HCT116 (cell line): ENCODE data around the gene LAMP5. TPM values are rescaled to one million over a fixed set of nuclear protein-coding genes. Genes with fewer than 3 reads are reported as not detected.

Experiments used
- ATAC-seq: fragments of 200-7000 bp; cut with Tn5 transposase; 2 replicates; pipeline ENCODE4 v1.9.1; 2020; ENCODE audit warnings: mild to moderate bottlenecking, moderate library complexity
- BruUV-seq: library from RNA; stranded (reverse); fragments of 400-500 nt; replicated peaks from 2 replicates; lab custom pipeline; 2021; lab: Mats Ljungman, UMichigan
- CTCF ChIA-PET: fragments of 300-600 bp; sonication (Branson Sonifier 250); formaldehyde crosslinking; loops from one replicate; lab custom pipeline; 2021; ENCODE audit warnings: antibody characterized with exemption; lab: Charles Lee
- POLR2A ChIA-PET: fragments of 300-600, 350-600 bp; sonication (Branson Sonifier 250); formaldehyde crosslinking; loops from one replicate; lab custom pipeline; 2021; ENCODE audit warnings: antibody characterized with exemption; lab: Charles Lee
- RAD21 ChIA-PET, 2 experiments: fragments of 300-600 bp; sonication (Branson Sonifier 250); formaldehyde crosslinking; loops; one replicate each; lab custom pipeline; 2023; ENCODE audit warnings: low total read pairs in 2 of 2; ENCODE audit not compliant: uncharacterized antibody in 2 of 2, unreplicated experiment in 2 of 2, low non-redundant PET in 1 of 2; lab: Charles Lee
- DNase-seq: peaks from one replicate; pipeline ENCODE4 v3.0.0-alpha.2; 2010; ENCODE audit warnings: low read depth, low spot score
- H2AFZ ChIP-seq: fragments of 200-600 bp; shearing (Covaris generic), sonication (generic); 2 replicates; pipeline ENCODE4 v1.6.1; 2017; ENCODE audit warnings: low read depth, mixed run types, mixed read lengths, antibody characterized with exemption, low read length; ENCODE audit not compliant: poor library complexity, severe bottlenecking
- H3K27ac ChIP-seq: 2 replicates; pipeline ENCODE4 v1.5.1; 2012; ENCODE audit warnings: low read depth, low read length
- H3K27me3 ChIP-seq: fragments of 200-600 bp; sonication (generic); 2 replicates; pipeline ENCODE4 v1.6.1; 2016; ENCODE audit warnings: mixed run types, low read length, mixed read lengths; ENCODE audit not compliant: insufficient read depth
- H3K36me3 ChIP-seq, 2 experiments: fragments of 200-500 bp in 1 of 2; fragments of 200-600 bp in 1 of 2; sonication (Bioruptor generic) in 1 of 2; sonication (generic) in 1 of 2; 2 replicates each; pipeline versions ENCODE4 v1.5.1 to v1.6.1; 2014 to 2016; ENCODE audit warnings: low read length in 2 of 2, inconsistent platforms in 1 of 2, mixed read lengths in 1 of 2, mixed run types in 1 of 2; ENCODE audit not compliant: insufficient read depth in 2 of 2, control insufficient read depth in 1 of 2
- H3K4me1 ChIP-seq, 2 experiments: fragments of 200-600 bp in 1 of 2; sonication (generic) in 1 of 2; 2 replicates each; pipeline versions ENCODE4 v1.5.1 to v1.6.1; 2012 to 2017; ENCODE audit warnings: low read length in 2 of 2, inconsistent platforms in 1 of 2, mild to moderate bottlenecking in 1 of 2, mixed read lengths in 1 of 2, mixed run types in 1 of 2, moderate library complexity in 1 of 2; ENCODE audit not compliant: insufficient read depth in 2 of 2, control insufficient read depth in 1 of 2
- H3K4me2 ChIP-seq: fragments of 200-600 bp; sonication (generic); 2 replicates; pipeline ENCODE4 v1.6.1; 2017; ENCODE audit warnings: mixed run types, low read length, mixed read lengths
- H3K4me3 ChIP-seq, 2 experiments: fragments of 200-600 bp in 1 of 2; sonication (generic) in 1 of 2; replicated peaks in 1 of 2; 2 replicates each; pipeline ENCODE4 v1.5.1; 2011 to 2016; ENCODE audit warnings: low read length in 2 of 2, control low read depth in 1 of 2, low read depth in 1 of 2, mild to moderate bottlenecking in 1 of 2, mixed read lengths in 1 of 2, mixed run types in 1 of 2
- H3K79me2 ChIP-seq: fragments of 200-600 bp; sonication (generic); 2 replicates; pipeline ENCODE4 v1.6.1; 2017; ENCODE audit warnings: mild to moderate bottlenecking, mixed run types, low read length, moderate library complexity, mixed read lengths; ENCODE audit not compliant: insufficient read depth
- H3K9ac ChIP-seq: fragments of 200-600 bp; sonication (generic); 2 replicates; pipeline ENCODE4 v1.6.1; 2016; ENCODE audit warnings: low read length, mixed read lengths
- H3K9me2 ChIP-seq: fragments of 200-600 bp; sonication (generic), shearing (Covaris generic); 2 replicates; pipeline ENCODE4 v1.6.1; 2017; ENCODE audit warnings: mixed run types, mild to moderate bottlenecking, moderate library complexity; ENCODE audit not compliant: insufficient read depth
- H3K9me3 ChIP-seq, 2 experiments: fragments of 200-500 bp in 1 of 2; fragments of 200-600 bp in 1 of 2; sonication (Bioruptor generic) in 1 of 2; sonication (generic) in 1 of 2; 2 replicates each; pipeline ENCODE4 v1.6.1; 2014 to 2017; ENCODE audit warnings: low read length in 2 of 2, mixed read lengths in 2 of 2, inconsistent platforms in 1 of 2, low read depth in 1 of 2, mild to moderate bottlenecking in 1 of 2, mixed run types in 1 of 2, moderate library complexity in 1 of 2; ENCODE audit not compliant: control insufficient read depth in 1 of 2, insufficient read depth in 1 of 2
- H4K20me1 ChIP-seq: fragments of 200-600 bp; sonication (generic), shearing (Covaris generic); 2 replicates; pipeline ENCODE4 v1.6.1; 2017; ENCODE audit warnings: mixed run types, mild to moderate bottlenecking, moderate library complexity; ENCODE audit not compliant: insufficient read depth
- ATF3 ChIP-seq: IDR thresholded peaks from 2 replicates; pipeline ENCODE4 v1.6.1; 2012
- CTCF ChIP-seq, 3 experiments: fragments of 200-600 bp in 1 of 3; sonication (generic) in 1 of 3; IDR thresholded peaks in 2 of 3; conservative IDR thresholded peaks in 1 of 3; 2 replicates each; pipeline ENCODE4 v1.5.1; 2012 to 2017; ENCODE audit warnings: low read depth in 2 of 3, low read length in 2 of 3, antibody characterized with exemption in 1 of 3, borderline replicate concordance in 1 of 3, control low read depth in 1 of 3, mild to moderate bottlenecking in 1 of 3, mixed read lengths in 1 of 3, mixed run types in 1 of 3, moderate library complexity in 1 of 3; ENCODE audit not compliant: insufficient read depth in 1 of 3
- EGR1 ChIP-seq: IDR thresholded peaks from 2 replicates; pipeline ENCODE4 v1.6.1; 2012; ENCODE audit warnings: low read depth
- JUND ChIP-seq: IDR thresholded peaks from 2 replicates; pipeline ENCODE4 v1.6.1; 2012
- MAX ChIP-seq: IDR thresholded peaks from 2 replicates; pipeline ENCODE4 v1.6.1; 2012
- POLR2A ChIP-seq: IDR thresholded peaks from 2 replicates; pipeline ENCODE4 v1.7.0; 2011; ENCODE audit warnings: borderline replicate concordance; ENCODE audit not compliant: insufficient read depth, insufficient read length; ENCODE audit errors: extremely low read depth
- POLR2AphosphoS5 ChIP-seq: IDR thresholded peaks from 2 replicates; pipeline ENCODE4 v1.6.1; 2011; ENCODE audit warnings: mild to moderate bottlenecking, low read depth, low read length, moderate library complexity
- RAD21 ChIP-seq: IDR thresholded peaks from 2 replicates; pipeline ENCODE4 v1.6.1; 2012; ENCODE audit warnings: low read depth, mild to moderate bottlenecking
- REST ChIP-seq: IDR thresholded peaks from 2 replicates; pipeline ENCODE4 v1.6.1; 2012; ENCODE audit warnings: low read depth
- SP1 ChIP-seq: IDR thresholded peaks from 2 replicates; pipeline ENCODE4 v1.6.1; 2012; ENCODE audit warnings: low read depth
- SRF ChIP-seq: IDR thresholded peaks from 2 replicates; pipeline ENCODE4 v1.6.1; 2012; ENCODE audit warnings: low read depth
- ZBTB33 ChIP-seq: IDR thresholded peaks from 2 replicates; pipeline ENCODE4 v1.6.1; 2011; ENCODE audit warnings: mild to moderate bottlenecking, low read length, moderate library complexity; ENCODE audit not compliant: insufficient replicate concordance; ENCODE audit errors: extremely low read depth
- ZFX ChIP-seq: fragments of 450-650 bp; IDR thresholded peaks from 2 replicates; pipeline ENCODE4 v1.6.1; 2017
- intact Hi-C: fragments of 100-400 bp; cut with micrococcal nuclease; formaldehyde crosslinking; loops from 2 replicates; pipeline ENCODE4 v1.10.0; 2022
- total RNA-seq: library from RNA; stranded (reverse); gene quantifications from one replicate; pipeline ENCODE4 v1.2.1, GENCODE V29; 2021; ENCODE audit not compliant: unreplicated experiment

The LAMP5 gene
- total RNA-seq, 1 experiment from 2014 or later: not detected

- TF ChIP-seq REST (no peak), ZBTB33 (no peak), RAD21 (no peak)
Observed at GRCh38 chr20:9520086-9520485, 5.7 kb downstream of the LAMP5 start (continued).

GRCh38 chr20:9523636-9524035 lies 9.2 kb downstream of the LAMP5 start:
- Histone ChIP-seq H3K36me3 (no peaks in the 10 kb centered on the region), H3K4me3 (no peak overlapping the region), H3K79me2 (no peaks in the 10 kb centered on the region), H3K4me2 (no peak overlapping the region), H3K9ac (no peak overlapping the region), H3K9me2 (no peaks in the 10 kb centered on the region), H3K9me3 (no peaks in the 10 kb centered on the region), H3K27me3 (peaks cover 21% of the 10 kb centered on the region; the same call in 1 of the 2 replicates), H4K20me1 (no peaks in the 10 kb centered on the region), H2AFZ (no peak overlapping the region), H3K27ac (no peak overlapping the region), H3K4me1 (no peaks in the 10 kb centered on the region)
- ChIA-PET POLR2A (no interaction called here), CTCF (no interaction called here), RAD21 (no interaction called here)
- BruUV-seq: no TSS peak
- intact Hi-C loops: no loop called here
- ATAC-seq (no peak), DNase-seq (no peak)
- TF ChIP-seq ZFX: no peak
- no peak for TF ChIP-seq SRF
- no peak for TF ChIP-seq JUND
- TF ChIP-seq REST: no peak
- TF ChIP-seq CTCF (IDR thresholded peaks at IDR 0.05 in 2 of 3, conservative IDR thresholded peaks at IDR 0.05 in 1 of 3; ENCODE audit: borderline replicate concordance in 1 of 3, insufficient read depth in 1 of 3, low read depth in 2 of 3, low read length in 2 of 3): no peak
- TF ChIP-seq ATF3: no peak
- no peak for TF ChIP-seq MAX
- no peak for TF ChIP-seq POLR2AphosphoS5
- TF ChIP-seq EGR1: no peak
- no peak for TF ChIP-seq POLR2A
- TF ChIP-seq SP1: no peak
